A673 (cell line): ENCODE results near the gene VMO1. TPM values are rescaled to one million over a fixed set of nuclear protein-coding genes. Genes with fewer than 3 reads are reported as not detected.

ENCODE experiments used
- BruUV-seq: library from RNA; stranded (reverse); fragments of 400-500 nt; replicated peaks from 2 replicates; lab custom pipeline; 2021; lab: Mats Ljungman, UMichigan
- CTCF ChIA-PET: fragments of 300-600 bp; sonication (Branson Sonifier 250); formaldehyde crosslinking; loops from one replicate; lab custom pipeline; 2022; ENCODE audit warnings: antibody characterized with exemption; lab: Charles Lee
- POLR2A ChIA-PET: fragments of 300-600 bp; sonication (Branson Sonifier 250); formaldehyde crosslinking; loops from one replicate; lab custom pipeline; 2022; ENCODE audit warnings: antibody characterized with exemption; ENCODE audit not compliant: low non-redundant PET; lab: Charles Lee
- DNase-seq: peaks from one replicate; pipeline ENCODE4 v3.0.0-alpha.2; 2015; ENCODE audit warnings: low spot score
- H3K27ac ChIP-seq: fragments of 200-600 bp; sonication (generic); 2 replicates; pipeline ENCODE4 v1.5.1; 2016; ENCODE audit warnings: mixed run types, low read depth, mild to moderate bottlenecking, mixed read lengths, antibody characterized with exemption, low read length; ENCODE audit not compliant: poor library complexity, severe bottlenecking
- H3K27me3 ChIP-seq: fragments of 200-600 bp; sonication (generic); replicated peaks from 2 replicates; pipeline ENCODE4 v1.6.1; 2017; ENCODE audit warnings: mixed run types, low read depth, mild to moderate bottlenecking, mixed read lengths, antibody characterized with exemption, low read length; ENCODE audit not compliant: insufficient read depth, poor library complexity
- H3K36me3 ChIP-seq: fragments of 200-600 bp; sonication (generic); 2 replicates; pipeline ENCODE4 v1.6.1; 2016; ENCODE audit warnings: mixed run types, mild to moderate bottlenecking, mixed read lengths, antibody characterized with exemption, low read length; ENCODE audit not compliant: insufficient read depth, poor library complexity, severe bottlenecking
- H3K4me1 ChIP-seq: fragments of 200-600 bp; sonication (generic); 2 replicates; pipeline ENCODE4 v1.6.1; 2017; ENCODE audit warnings: mixed run types, mild to moderate bottlenecking, mixed read lengths, antibody characterized with exemption, low read length; ENCODE audit not compliant: insufficient read depth, poor library complexity, severe bottlenecking
- H3K4me3 ChIP-seq: fragments of 200-600 bp; sonication (generic); 2 replicates; pipeline ENCODE4 v1.5.1; 2016; ENCODE audit warnings: low read depth, mixed run types, mild to moderate bottlenecking, mixed read lengths, low read length; ENCODE audit not compliant: poor library complexity, severe bottlenecking
- H3K9me3 ChIP-seq: fragments of 200-600 bp; sonication (generic); 2 replicates; pipeline ENCODE4 v1.6.1; 2016; ENCODE audit warnings: mixed run types, low read depth, mild to moderate bottlenecking, mixed read lengths, antibody characterized with exemption, low read length; ENCODE audit not compliant: poor library complexity, severe bottlenecking
- EZH2 ChIP-seq: fragments of 200-600 bp; sonication (generic); IDR thresholded peaks from 2 replicates; pipeline ENCODE4 v1.6.1; 2017; ENCODE audit warnings: borderline replicate concordance, low read depth, mild to moderate bottlenecking, mixed read lengths, antibody characterized with exemption, low read length; ENCODE audit not compliant: poor library complexity, severe bottlenecking
- intact Hi-C: fragments of 100-400 bp; cut with micrococcal nuclease; formaldehyde crosslinking; loops from one replicate; pipeline ENCODE4 v1.10.0; 2022; ENCODE audit not compliant: unreplicated experiment
- total RNA-seq: library from RNA; stranded (reverse); gene quantifications from 2 replicates; pipeline ENCODE4 v1.2.3, GENCODE V29; 2021
- TF ChIP-seq, protein P1 (sequence below): fragments of 300-800, 200-600 bp; sonication (generic); conservative IDR thresholded peaks from 2 replicates; pipeline ENCODE4 v1.5.1; 2017; ENCODE audit warnings: low read depth, mild to moderate bottlenecking, antibody characterized with exemption, low read length, moderate library complexity, mixed read lengths

The VMO1 gene
- total RNA-seq, 1 experiment from 2014 or later: 28.6 TPM

DNA sequence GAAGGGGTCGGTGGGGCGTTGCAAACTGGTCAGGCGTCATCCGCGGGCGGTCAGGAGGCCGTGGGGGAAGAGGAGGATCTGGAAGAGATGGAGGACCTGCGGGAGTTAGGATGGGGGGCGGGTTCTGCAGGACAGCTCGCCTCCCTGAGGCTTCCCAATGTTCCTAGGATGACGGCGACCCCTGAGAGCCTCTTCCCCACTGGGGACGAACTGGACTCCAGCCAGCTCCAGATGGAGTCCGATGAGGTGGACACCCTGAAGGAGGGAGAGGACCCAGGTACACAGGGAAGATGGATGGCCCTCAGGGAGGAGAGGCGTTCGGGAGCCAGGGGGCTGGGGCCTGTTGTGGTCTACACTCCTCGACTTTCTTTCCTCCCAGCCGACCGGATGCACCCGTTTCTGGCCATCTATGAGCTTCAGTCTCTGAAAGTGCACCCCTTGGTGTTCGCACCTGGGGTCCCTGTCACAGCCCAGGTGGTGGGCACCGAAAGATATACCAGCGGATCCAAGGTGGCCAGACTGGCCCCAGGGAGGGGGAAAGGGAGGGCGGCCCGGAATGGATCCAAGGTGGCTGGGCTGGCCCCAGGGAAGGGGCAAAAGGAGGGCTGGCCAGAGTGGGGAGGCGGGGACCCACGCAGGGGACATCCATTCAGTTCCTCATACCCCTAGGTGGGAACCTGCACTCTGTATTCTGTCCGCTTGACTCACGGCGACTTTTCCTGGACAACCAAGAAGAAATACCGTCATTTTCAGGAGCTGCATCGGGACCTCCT lies 21.6 kb upstream of the VMO1 start:
- intact Hi-C loops: no loop called here
- no TSS peak for BruUV-seq
- Histone ChIP-seq H3K27me3 (no peaks in the 10 kb centered on the region), H3K4me3 (peak overlapping the region; percentile 74), H3K4me1 (peaks cover 4% of the 10 kb centered on the region), H3K36me3 (no peaks in the 10 kb centered on the region), H3K27ac (no peak overlapping the region), H3K9me3 (no peaks in the 10 kb centered on the region)
- ChIA-PET CTCF (no interaction called here), POLR2A (no interaction called here)
- TF ChIP-seq EZH2: no peak
- TF ChIP-seq, protein P1, sequence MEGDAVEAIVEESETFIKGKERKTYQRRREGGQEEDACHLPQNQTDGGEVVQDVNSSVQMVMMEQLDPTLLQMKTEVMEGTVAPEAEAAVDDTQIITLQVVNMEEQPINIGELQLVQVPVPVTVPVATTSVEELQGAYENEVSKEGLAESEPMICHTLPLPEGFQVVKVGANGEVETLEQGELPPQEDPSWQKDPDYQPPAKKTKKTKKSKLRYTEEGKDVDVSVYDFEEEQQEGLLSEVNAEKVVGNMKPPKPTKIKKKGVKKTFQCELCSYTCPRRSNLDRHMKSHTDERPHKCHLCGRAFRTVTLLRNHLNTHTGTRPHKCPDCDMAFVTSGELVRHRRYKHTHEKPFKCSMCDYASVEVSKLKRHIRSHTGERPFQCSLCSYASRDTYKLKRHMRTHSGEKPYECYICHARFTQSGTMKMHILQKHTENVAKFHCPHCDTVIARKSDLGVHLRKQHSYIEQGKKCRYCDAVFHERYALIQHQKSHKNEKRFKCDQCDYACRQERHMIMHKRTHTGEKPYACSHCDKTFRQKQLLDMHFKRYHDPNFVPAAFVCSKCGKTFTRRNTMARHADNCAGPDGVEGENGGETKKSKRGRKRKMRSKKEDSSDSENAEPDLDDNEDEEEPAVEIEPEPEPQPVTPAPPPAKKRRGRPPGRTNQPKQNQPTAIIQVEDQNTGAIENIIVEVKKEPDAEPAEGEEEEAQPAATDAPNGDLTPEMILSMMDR: no peak
- DNase-seq: no peak

DNA sequence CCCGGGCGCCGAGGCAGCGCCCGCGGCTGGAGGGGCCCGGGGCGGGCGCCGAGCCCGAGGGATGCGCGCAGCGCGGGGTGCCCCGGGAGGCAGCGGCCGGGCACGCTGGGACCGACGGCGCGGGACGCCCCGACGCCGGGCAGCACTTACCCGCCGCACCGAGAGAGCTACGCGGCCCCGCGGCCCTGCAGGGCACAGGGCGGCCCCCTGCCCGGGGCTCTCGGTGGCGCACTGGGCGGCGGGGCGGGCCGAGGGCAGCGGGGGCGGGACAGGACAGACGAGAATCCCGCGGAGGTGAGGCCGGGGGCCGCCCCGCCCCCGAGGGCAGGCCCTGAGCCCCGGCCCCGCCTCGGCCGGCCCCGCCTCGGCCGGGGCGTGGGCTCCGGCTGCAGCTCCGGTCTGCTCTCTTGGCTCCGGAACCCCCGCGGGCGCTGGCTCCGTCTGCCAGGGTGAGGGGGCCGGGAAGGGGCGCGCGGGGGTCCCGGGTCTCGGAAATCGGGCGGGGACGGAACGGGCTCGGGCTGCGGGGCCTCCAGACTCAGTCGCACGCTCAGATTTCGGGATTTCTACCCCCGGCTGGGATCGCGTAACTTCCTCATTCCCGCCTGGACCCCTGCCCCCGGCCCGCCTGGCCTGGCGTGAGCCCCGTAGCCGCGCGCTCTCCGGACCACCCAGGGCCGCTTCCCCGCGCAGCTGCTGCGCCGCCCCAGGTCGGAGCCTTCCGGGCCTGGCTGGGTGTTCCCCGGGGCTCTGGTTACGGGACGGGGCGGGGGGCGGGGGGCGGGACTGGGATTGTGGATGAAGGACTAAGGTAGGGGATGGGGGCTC lies 20.8 kb upstream of the VMO1 start, which contains the start of gene PLD2:
Gene PLD2, plus strand, starts transcription at position 376 of the 828 bp plus-strand sequence. CDS start 621 bp downstream, outside the sequence.
- H3K36me3 ChIP-seq: no peaks in the 10 kb centered on the region
- peak within 1 kb of the TSS; percentile 68 for H3K27ac ChIP-seq
- TF ChIP-seq, protein P1: no peak
- no peak for TF ChIP-seq EZH2
- ChIA-PET POLR2A (no interaction called here), CTCF (no interaction called here)
- peaks cover 4% of the 10 kb centered on the region for H3K4me1 ChIP-seq
- H3K9me3 ChIP-seq: no peaks in the 10 kb centered on the region
- intact Hi-C loops: no loop called here
- no peaks in the 10 kb centered on the region for H3K27me3 ChIP-seq
- H3K4me3 ChIP-seq: peak within 1 kb of the TSS; percentile 74
- peak; percentile 89 for DNase-seq
- no TSS peak for BruUV-seq

DNA sequence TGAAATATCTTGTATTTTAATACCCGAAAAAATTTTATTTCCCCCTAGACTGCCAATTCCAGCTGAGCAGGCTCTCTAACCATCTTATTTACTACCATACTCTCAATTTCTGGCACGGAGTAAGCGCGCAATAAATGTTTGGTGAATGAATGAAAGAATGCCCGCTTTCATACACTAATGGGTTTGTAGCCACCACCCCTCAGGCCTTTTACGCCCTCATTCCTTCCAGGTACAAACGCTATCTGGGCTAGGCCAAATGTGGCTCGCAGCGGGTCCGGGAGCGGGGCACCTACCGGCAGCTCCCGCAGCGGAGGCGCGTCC lies 20.3 kb upstream of the VMO1 start:
- H3K4me1 ChIP-seq: peaks cover 4% of the 10 kb centered on the region
- ChIA-PET CTCF (no interaction called here), POLR2A (no interaction called here)
- H3K9me3 ChIP-seq: no peaks in the 10 kb centered on the region
- peak; percentile 26 for DNase-seq
- TF ChIP-seq, protein P1: no peak
- TF ChIP-seq EZH2: no peak
- peak overlapping the region; percentile 74 for H3K4me3 ChIP-seq
- H3K27me3 ChIP-seq: no peaks in the 10 kb centered on the region
- BruUV-seq: no TSS peak
- H3K36me3 ChIP-seq: no peaks in the 10 kb centered on the region
- no peak overlapping the region for H3K27ac ChIP-seq
- intact Hi-C loops: no loop called here
